ENCODE data around the gene VPS37C.

VPS37C gene

DNA sequence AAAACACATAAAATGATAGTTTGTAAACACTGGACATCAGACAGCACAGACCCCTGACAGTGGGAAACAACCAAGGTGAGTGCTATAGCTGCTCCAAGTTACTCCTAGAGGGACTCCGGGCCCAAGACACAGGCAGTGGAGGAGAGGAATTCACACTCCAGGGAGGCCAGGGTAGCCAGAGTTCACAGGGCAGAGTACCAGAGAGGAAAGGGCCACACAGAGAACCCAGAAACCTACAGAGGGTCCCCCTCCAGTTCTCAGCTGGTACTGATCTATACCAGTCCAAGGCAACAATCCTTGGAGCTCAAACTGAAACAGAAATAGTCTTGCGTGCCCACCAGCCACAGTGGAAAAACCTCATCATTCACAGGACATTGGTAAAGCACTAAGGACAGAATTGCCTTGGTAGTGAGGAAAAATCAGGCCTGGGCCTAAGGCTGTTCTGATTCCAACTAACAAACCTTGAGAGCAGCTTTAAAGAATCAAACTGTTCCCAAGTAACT, 7.6 kb downstream of the VPS37C start:
- DNase-seq (ENCODE audit: low read depth), result no peak

DNA sequence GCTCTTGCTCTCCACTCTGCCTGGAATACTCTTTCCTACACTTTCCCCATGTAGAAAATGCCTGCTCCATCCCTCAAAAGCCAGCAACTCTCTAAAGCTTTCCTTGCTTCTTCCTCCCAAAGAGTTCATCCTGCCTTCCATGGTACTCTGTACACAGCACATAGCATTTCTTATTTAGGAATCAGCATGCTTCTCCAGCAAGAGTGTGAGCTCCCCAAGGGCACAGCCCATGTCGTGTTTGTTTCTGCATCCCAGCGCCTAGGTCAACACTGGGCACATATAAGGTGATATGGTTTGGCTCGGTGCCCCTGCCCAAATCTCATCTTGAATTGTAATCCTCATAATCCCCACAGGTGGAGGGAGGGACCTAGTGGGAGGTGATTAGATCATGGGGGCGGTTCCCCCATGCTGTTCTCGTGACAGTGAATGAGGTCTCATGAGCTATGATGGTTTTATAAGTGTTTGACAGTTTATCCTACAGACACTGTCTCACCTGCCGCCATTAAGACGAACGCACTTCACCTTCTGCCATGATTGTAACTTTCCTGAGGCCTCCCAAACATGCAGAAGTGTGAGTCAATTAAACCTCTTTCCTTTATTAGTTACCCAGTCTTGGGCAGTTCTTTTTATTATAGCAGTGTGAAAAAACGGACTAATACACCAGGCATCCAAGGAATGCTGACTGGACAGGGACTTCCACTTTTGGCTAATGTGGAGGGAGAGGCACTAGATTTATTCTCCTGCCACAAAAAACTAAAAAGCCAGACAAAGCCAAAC, 8.2 kb downstream of the VPS37C start:
- no peak for DNase-seq (ENCODE audit: low read depth)

DNA sequence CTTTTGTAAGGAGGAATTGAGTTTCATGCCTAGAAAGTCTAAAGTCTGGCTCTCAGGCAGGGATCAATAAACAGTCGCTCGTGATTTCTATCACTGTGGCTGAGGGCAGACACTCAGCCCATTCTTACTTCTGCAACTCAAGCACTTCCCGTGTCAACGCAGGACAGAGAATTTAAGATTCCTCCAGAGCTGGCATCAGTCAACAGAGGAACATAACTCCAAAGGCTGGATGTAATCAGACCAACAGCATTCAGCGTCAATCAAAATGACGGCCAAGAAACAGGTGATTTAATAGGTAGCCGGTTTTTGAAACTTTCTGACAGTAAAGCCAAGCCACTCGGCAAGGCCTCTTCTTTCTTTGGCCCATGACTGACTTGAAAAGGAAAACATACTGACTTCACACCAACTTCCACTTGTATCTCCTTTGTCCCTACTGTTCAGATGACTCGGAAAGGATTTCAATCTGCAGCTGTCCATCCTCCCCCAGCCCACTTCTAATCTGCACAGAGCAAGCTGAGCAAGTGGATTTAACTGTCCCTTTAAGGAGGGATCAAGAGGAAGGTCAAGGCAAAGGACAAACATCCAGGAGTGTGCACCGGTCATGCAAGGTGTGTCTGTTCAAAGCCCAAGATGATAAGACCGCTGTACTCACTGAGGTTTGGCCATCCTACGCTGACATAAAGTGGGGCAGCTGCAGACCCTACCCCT, 9.5 kb downstream of the VPS37C start:
- no peak for DNase-seq (ENCODE audit: low read depth)

- no peak for DNase-seq (ENCODE audit: low read depth)
Observed at GRCh38 chr11:61150706-61151544, 10.3 kb downstream of the VPS37C start.

GRCh38 chr11:61149624-61150615, 11.3 kb downstream of the VPS37C start:
- no peak for DNase-seq (ENCODE audit: low read depth)

DNA sequence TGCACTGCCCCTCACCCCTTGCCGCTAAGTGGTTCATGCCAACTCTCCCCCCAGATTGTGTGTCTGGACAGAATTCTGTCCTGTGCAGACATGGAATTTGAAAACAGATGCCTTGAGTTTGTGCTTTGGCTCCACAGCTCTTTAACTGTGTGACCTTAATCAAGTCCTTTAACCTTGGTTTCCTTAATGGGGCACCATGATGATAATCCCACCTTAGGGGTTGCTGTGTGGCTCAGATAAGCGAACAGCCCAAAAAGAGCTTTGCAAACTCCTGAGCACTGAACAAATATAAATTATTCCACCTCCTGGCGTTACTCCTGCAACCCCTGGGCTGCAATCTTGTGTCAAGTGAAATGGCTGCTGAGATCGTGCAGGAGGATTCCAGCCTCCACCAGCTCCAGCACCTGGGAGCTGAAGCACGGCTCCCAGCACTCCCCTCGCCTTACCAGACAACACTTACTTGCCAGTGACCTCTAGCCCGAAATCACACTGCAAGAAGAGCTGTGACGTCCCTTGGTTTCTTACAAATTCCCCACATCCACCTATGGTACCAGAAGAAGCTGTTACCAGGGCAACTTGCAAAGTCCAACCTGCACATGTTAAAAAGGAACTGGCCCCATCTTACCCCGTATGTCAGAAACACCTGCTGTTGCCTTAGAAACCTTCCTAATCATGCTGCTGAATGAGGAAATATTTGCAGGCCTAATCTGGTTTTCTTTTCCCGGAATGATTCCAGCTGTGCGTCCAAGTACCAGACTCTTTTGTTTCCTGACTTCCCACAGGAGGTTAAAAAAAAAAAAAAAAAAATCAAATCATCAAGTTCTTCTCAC, 13.2 kb downstream of the VPS37C start:
- no peak for DNase-seq (ENCODE audit: low read depth)

DNA sequence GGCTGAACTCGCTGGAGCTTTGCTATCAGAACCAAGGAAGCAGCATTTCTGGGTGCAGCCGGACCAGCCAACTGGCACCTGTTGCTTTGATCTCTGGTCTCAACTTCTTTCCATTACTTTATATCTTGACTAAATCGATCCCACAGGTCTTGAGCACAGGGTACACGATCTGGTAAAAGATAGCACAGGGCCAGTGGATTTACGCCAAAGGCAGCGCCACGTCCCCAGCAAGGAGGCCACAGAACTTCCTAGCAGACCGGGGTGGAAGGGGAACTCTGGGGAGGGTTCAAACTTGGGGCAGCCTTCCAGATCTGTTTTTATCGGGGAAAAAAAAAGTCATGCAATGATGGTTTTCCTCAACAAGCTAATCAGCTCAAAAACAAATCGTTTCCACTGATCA, 14.0 kb downstream of the VPS37C start:
- no peak for DNase-seq (ENCODE audit: low read depth)

DNA sequence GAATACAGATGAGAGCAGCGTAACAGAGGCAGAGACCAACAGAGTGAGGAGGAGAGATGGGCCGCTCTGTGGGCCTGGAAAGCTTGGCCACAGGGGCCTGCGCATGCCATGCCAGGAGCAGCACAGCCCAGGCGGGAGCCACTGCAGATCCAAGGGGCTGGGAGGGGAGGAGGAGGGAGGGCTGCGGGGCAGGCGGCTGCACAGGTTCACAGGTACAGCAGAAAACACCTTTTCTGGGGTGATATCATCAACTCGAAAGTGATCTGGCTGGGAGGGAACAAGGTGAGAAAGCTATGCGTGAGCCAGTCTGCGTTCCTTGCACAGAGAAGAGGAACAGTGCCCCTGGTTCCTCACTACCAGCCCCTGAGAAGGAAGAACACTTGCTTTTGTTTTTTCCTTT, 14.8 kb downstream of the VPS37C start:
- no peak for DNase-seq (ENCODE audit: low read depth)

DNA sequence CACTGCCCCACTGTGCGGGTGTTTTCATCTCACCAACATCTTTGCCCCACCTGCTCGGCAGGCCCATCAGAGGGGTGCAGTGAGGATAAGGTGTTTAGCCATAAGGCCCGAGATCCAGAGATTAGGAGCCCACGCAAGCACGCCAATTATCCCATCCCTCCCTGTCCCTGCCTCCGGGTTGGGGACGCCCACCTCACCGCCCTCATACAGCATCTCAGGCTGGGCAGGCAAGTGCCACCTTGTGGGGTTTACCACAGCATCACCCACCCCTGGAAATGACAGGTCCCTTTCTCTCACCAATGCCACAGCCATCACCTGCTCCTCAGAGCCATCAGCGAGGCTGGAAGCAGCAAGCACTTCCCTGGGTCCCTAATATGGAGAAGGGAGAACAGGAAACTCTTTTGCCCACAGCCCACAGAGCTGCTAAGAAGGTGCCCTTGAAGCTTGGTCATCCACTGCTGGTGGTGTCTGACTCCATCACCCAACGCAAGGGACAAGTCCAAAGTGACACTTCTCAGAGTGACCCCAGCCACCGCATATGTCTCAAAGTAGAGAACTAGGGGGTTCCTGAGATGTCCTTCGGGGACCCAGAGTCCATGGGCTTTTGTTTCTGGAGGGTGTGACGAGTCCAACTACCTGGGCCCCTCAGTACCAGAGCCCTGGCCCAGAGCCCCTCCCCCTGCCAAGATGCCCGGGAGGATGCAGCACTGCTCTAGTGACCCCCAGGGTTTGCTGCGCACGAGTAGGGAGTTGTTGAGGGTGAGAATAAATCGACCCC, 15.8 kb downstream of the VPS37C start:
- DNase-seq (ENCODE audit: low read depth), result no peak

DNA sequence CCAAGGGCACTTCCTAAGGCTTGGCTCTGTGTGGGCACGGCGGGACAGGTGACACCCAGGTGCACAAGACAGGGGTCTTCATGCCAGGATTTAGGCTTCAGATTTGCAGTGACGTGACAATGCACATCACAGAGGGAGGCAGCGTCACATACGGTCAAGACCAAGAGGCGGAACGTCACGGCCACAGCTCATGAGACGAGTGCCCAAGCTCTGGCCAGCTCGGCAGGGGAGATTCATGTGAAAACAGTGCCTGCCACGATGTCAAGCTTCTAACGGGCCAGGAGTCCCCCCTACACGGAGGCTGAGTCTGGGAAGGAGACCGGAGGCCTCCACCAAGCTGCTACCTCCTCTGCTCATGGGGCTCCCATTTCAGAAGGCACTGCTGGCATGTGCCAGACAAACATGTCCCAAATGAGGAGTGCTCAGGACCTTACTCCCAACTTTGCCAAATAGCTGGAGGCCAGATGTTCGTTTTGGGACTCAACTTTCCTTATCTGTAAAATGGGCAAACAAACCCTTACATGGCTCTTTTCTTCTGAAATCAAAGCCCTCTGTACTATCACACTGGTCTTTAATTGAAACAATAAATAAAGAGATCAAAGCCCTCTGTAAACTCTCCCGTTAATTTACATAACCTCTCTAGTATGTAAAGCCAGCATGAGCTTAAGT, 16.6 kb downstream of the VPS37C start:
- no peak for DNase-seq (ENCODE audit: low read depth)

- DNase-seq (ENCODE audit: low read depth), result no peak
Observed at GRCh38 chr11:61142424-61142823, 18.8 kb downstream of the VPS37C start.

- DNase-seq (ENCODE audit: low read depth), result no peak
Observed at GRCh38 chr11:61141601-61142028, 19.6 kb downstream of the VPS37C start.

GRCh38 chr11:61140416-61140815, 20.8 kb downstream of the VPS37C start:
- DNase-seq (ENCODE audit: low read depth), result no peak

- no peak for DNase-seq (ENCODE audit: low read depth)
Observed at GRCh38 chr11:61139387-61139786, 21.8 kb downstream of the VPS37C start.

DNA sequence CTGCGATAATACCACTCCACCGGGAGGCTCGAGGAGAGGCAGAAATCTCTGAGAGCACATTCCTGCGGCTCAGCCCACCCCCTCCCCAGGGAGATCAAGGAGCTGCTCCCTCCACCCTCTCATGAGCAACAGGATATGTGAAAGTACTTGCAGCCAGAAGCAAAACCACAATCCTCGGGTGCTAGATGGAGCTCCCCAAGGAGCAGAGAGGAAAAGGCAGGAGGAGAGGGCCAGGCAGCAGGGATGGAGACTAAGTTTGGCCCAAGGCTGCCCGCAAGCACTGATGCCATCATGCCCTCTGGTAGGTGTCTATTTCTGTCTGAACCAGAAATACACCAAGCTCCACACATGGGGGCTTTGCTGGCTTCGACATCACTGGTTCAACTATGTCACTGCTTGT, 22.3 kb downstream of the VPS37C start:
- DNase-seq (ENCODE audit: low read depth), result no peak

- no peak for DNase-seq (ENCODE audit: low read depth)
Observed at GRCh38 chr11:61134801-61135257, 26.4 kb downstream of the VPS37C start.

DNA sequence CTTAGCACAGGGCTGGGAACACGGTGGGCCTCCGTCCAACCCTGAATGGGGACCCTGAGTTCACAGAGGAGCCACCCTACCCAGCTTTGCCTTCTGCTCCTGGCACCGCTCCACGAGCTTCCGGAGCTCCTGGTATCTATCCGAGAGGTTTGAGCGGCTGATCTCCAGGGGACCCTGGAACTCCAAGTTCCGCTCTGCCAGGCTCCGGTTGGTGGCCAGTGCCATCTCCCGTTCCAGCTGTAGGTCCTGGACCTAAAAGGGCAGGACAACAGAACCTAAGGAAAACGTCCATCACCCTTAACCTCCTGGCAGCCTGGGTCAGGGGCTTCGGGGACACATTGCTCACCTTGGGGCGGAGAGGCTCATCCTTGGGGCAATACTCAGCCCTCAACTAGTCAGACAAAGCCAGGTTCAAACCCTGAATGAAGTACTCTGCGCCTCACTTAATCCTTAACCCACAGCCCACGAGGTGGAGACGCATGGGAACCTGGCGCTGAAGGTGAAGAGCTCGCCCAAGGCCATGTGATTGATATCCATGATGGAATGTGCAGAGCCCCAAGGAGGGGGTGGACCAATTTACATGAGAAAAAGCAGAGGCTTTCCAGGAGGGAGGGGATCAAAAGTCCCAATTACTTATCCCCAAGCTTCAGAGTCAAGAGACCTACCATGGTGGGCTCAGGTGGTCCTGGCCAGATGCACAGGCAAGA, 27.1 kb downstream of the VPS37C start:
- no peak for DNase-seq (ENCODE audit: low read depth)

GRCh38 chr11:61133145-61133544, 28.1 kb downstream of the VPS37C start:
- no peak for DNase-seq (ENCODE audit: low read depth)

Measured in stimulated activated CD8-positive, alpha-beta memory T cell treated with anti-CD3 and anti-CD28 coated beads, Interleukin-12 subunit alpha, Interleukin-12 subunit beta, amount 100 ng/mL, for 4 hours (primary cell).